ENCODE measurements around the gene SCARB1. TPM values are rescaled to one million over a fixed set of nuclear protein-coding genes. Genes with fewer than 3 reads are reported as not detected.
A peak's percentile ranks its signal among the peaks of the same experiment; 100 is the strongest.

SCARB1 gene
- total RNA-seq, 1 donor from 2014 or later, result 24.0 TPM

DNA sequence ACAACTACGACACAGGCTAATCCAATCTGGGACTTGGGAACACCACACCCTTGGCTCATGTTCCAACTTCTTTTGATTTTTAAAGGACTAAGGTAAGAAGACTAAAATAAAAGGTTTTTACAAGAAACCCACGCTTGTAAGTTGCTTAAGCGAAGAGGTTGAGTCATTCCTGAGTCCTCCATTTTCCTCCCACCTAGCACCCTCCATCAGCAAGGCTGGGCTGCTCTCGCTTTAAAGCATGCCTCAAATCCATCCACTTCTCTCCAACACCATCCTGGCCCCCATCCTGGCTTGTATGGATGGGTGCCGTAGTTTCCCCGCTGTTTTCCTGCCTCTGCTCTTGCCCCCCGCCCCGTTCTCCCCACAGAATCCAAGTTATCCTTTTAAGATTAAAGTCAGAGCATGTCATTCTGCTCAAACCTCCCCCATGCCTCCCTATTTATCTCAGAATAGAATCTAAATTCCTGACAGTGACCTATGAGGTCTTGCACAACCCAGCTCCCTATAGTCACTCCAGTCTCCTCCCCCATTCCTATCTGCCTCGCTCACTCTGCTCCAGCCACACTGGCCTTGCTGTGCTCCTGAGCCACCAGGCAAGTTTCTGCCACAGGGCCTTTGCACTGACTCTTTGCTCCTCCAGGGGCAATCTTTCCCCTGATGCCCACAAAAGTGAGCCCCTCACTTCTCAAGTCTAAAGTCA lies 34.5 kb downstream of the SCARB1 start:
- H3K27ac ChIP-seq, result no peak overlapping the region
- peak in 1 of 2 donors; percentile 21 for ATAC-seq
- TF ChIP-seq, protein P1, sequence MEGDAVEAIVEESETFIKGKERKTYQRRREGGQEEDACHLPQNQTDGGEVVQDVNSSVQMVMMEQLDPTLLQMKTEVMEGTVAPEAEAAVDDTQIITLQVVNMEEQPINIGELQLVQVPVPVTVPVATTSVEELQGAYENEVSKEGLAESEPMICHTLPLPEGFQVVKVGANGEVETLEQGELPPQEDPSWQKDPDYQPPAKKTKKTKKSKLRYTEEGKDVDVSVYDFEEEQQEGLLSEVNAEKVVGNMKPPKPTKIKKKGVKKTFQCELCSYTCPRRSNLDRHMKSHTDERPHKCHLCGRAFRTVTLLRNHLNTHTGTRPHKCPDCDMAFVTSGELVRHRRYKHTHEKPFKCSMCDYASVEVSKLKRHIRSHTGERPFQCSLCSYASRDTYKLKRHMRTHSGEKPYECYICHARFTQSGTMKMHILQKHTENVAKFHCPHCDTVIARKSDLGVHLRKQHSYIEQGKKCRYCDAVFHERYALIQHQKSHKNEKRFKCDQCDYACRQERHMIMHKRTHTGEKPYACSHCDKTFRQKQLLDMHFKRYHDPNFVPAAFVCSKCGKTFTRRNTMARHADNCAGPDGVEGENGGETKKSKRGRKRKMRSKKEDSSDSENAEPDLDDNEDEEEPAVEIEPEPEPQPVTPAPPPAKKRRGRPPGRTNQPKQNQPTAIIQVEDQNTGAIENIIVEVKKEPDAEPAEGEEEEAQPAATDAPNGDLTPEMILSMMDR (IDR thresholded peaks at IDR 0.05), result no peak

DNA sequence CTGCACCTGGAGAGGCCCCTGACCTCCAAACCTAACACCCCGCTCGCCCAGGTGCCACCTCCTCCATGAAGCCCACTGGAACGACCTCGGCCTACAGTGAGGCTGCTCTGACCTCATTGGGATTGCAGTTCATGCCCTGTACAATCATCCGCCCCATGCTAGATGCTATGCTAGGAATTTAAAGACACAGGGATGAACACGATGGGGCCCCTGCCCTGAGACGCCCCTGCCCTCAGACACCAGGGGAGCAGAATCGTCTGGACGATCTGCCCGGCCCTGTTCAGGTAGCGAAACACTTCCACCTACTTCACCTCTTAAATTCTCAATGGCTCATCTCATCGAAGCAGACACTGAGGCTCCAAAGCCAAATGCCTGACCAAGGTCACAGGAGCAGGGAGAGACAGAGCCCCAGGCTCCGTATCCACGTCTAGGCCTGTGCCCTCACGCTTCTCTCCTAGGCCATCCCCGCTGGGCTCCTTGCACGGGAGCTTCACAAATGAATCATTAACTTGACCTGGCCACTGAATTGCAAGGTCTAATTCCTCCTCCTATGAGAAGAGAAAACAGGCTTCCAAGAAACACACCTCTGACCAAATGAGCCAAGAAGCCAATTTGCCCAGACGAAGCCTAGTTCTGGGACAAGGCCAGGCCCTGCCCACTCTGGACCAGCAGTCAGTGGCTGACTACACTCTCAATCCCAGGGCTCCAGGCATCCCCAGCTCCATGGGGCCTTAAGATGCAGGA lies 35.2 kb downstream of the SCARB1 start:
- intact Hi-C loops (cut with DNase I), result no loop called here
- peaks cover 3% of the 10 kb centered on the region for H3K4me1 ChIP-seq
- ATAC-seq, result peak; percentile 18 to 46
- DNase-seq, result no peak
- H3K4me3 ChIP-seq, result no peak overlapping the region
- no peaks in the 10 kb centered on the region for H3K9me3 ChIP-seq
- H3K27me3 ChIP-seq (ENCODE audit: low read depth), result no peaks in the 10 kb centered on the region
- H3K27ac ChIP-seq, result no peak overlapping the region
- TF ChIP-seq, protein P1 (IDR thresholded peaks at IDR 0.05), result no peak
- H3K36me3 ChIP-seq, result no peaks in the 10 kb centered on the region

More for the DNA sequence above, 34.5 kb downstream of the SCARB1 start:
- intact Hi-C loops (cut with DNase I), result no loop called here
- Histone ChIP-seq H3K9me3 (no peaks in the 10 kb centered on the region), H3K4me3 (no peak overlapping the region), H3K4me1 (peaks cover 8% of the 10 kb centered on the region), H3K27me3 (ENCODE audit: low read depth) (no peaks in the 10 kb centered on the region), H3K36me3 (no peaks in the 10 kb centered on the region)
- DNase-seq, result no peak

DNA sequence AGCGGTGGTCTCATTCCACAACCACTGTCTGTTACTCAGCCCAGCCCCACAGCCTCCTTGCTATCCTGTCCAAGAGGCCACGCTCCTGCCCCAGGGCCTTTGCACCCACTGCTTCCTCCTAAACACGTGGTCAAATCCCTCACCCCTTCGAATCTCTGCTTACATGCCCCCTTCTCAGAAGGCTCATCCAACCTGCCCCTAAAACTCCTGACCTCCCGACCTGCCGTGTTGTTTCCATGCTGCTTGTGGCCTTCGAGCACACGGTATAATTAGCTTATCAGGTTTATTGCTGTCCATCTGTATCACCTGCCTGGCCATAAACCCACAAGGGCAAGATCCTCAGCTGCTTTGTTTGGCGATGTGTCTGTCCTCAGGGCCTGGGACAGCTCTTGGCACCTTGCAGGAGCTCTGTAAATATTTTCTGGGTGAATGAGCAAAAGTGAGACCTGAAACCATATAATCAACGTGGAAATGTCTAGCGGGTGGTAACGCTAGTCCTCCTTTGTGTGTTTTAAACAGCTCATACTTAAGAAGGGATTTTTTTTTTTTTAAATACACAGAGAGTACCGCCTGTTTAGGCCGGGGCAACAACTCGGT lies 36.0 kb downstream of the SCARB1 start:
- intact Hi-C loops (cut with DNase I), result no loop called here

DNA sequence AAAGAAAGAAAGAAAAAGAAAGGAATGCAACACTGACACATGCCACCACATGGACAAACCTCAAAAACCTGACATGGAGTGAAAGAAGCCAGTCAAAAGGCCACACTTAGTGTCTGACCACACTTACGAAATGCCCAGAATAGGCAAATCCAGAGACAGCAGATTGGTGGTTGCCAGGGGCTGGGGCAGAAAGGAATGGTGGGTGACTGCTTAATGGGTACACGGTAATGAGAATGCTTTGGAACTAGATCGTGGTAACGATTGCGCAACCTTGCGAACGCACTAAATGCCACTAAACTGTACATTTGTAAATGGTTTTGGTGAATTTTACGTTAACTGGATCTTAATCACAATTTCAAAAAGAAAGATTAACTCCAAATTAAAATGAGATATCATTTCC lies 39.5 kb downstream of the SCARB1 start:
- intact Hi-C loops (cut with DNase I), result no loop called here
- peaks cover 3% of the 10 kb centered on the region for H3K4me1 ChIP-seq
- no peaks in the 10 kb centered on the region for H3K36me3 ChIP-seq
- no peaks in the 10 kb centered on the region for H3K27me3 ChIP-seq (ENCODE audit: low read depth)
- DNase-seq (no peak), ATAC-seq (no peak)
- no peak overlapping the region for H3K27ac ChIP-seq
- H3K4me3 ChIP-seq, result no peak overlapping the region
- TF ChIP-seq, protein P1 (IDR thresholded peaks at IDR 0.05), result no peak
- no peaks in the 10 kb centered on the region for H3K9me3 ChIP-seq

More for the DNA sequence above, 36.0 kb downstream of the SCARB1 start:
- Histone ChIP-seq H3K9me3 (no peaks in the 10 kb centered on the region), H3K27ac (no peak overlapping the region), H3K27me3 (ENCODE audit: low read depth) (no peaks in the 10 kb centered on the region), H3K36me3 (no peaks in the 10 kb centered on the region), H3K4me1 (peaks cover 3% of the 10 kb centered on the region), H3K4me3 (no peak overlapping the region)
- no peak for DNase-seq
- no peak for ATAC-seq
- TF ChIP-seq, protein P1 (IDR thresholded peaks at IDR 0.05), result no peak

DNA sequence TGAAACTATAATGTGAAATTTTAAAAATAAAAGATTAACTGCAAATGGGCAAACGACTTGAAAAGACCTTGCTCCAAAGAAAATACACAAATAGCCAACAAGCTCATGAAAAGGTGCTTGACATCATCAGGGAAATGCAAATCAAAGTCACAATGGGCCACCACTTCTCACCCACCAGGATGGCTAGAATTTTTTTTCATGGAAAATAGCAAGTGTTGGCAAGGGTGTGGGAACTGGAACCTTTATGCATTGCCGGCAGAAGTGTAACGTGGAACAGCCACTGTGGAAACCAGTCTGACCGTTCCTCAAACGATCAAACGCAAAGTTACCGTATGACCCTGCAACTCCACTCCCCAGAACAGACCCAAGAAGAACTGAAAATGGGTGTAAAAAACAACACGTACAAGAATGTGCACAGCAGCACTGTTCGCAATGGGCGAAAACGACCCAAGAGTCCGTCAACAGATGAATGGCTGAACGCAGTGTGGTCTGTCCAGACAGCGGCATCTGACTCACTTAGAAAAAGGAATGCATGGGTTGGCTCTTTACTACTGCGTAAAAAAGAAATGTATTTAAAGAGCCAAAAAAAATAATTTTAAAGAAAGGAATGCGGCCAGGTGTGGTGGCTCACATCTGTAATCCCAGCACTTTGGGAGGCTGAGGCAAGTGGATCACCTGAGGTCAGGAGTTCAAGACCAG lies 40.2 kb downstream of the SCARB1 start:
- TF ChIP-seq, protein P1 (IDR thresholded peaks at IDR 0.05), result no peak
- H3K27me3 ChIP-seq (ENCODE audit: low read depth), result no peaks in the 10 kb centered on the region
- no peak for ATAC-seq
- no peaks in the 10 kb centered on the region for H3K9me3 ChIP-seq
- H3K27ac ChIP-seq, result no peak overlapping the region
- H3K4me3 ChIP-seq, result no peak overlapping the region
- DNase-seq, result no peak
- H3K36me3 ChIP-seq, result no peaks in the 10 kb centered on the region
- intact Hi-C loops (cut with DNase I), result no loop called here
- H3K4me1 ChIP-seq, result no peaks in the 10 kb centered on the region

All from lower lobe of right lung (tissue), 2 donors.